Smooth muscle cell of the brain vasculature (primary cell): ENCODE results near the gene AFDN.

ENCODE experiments used
- DNase-seq: peaks from one replicate; pipeline ENCODE4 v3.0.0-alpha.2; 2012; ENCODE audit warnings: low read depth, low spot score

The AFDN gene

DNA sequence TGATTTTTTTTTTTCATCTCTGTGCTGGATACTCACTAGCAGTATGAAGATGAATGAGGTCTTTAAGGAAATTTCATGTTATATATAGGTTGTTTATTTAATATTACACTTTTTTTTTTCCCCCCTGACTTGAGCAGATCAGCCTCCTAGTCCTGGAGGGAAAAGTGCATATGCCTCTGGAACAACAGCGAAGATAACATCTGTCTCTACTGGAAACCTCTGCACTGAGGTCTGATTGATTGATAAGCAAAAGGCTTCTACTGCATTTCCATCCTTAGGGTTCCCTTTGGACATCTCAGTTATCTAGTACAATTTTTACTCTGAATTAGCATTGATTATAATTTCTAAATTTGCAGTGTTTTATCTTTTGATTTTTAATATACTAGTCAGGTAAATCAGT, 121.0 kb downstream of the AFDN start:
- no peak for DNase-seq

DNA sequence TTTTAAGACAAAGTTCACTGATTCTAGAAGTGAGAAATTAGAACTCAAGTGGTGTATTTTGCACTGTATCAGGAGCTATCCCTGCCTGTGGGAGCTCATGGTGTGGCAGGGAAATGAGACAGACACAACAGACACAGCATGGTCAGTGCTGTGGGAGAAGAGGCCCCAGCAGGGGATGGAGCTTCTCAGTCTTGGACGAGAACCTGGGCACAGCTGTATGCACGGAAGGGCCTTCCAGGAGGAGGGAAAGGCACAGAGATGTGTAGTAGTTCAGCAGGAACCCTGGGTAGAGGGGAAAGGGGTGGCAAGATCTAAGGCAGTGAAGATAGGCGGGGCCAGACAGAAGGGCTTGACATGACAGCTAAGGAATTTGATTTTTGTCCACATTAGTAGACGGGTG, 122.0 kb downstream of the AFDN start:
- peak; percentile 32 for DNase-seq

DNA sequence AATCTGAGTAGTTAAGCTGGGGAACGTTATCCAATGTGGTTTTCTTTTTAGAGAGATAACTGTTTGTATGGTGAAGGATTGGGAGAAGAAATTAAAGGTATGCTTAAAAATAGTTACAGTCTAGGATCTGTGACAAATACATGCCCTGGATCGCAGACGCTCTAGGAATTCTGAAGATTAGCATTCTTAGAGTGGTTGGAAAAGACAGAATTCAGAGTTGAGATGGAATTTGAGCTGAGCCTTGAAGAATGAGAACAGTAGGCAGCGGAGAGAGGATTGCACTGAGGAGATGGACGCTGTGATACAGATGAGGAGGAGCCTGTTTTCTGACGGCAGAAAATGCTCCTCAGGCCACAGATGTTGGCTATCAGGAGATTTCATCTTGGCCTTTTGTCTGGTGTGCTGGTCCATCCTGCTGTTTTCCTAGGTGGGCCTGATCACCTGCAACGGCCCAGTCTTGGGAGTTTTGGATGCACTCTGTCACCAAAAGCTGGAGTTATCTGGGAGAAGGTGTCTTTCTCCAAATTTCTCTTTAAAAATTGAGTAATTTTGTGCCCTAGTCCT, 122.5 kb downstream of the AFDN start:
- no peak for DNase-seq

DNA sequence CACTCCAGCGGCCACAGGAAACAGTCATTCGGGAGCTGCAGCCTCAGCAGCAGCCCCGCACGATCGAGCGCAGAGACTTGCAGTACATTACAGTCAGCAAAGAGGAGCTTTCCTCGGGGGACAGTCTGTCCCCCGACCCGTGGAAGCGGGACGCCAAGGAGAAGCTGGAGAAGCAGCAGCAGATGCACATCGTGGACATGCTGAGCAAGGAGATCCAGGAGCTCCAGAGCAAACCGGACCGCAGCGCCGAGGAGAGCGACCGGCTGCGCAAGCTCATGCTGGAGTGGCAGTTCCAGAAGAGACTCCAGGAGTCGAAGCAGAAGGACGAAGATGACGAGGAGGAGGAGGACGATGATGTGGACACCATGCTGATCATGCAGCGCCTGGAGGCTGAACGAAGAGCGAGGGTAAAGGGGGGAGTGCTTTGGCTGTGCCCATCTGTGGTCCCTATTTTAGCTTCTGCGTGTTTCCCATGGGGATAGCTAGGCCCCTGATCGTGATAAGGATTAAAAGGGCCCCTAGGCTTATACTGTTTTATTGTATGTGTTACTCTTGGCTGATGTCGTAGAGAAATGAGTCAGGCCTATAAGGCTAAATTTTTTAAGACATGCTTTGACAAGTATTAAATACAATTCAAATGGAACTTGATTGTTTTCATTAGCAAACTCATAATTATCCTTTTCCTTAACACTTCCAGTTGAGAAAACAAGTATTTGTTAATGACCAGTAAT, 125.2 kb downstream of the AFDN start:
- DNase-seq, result no peak

DNA sequence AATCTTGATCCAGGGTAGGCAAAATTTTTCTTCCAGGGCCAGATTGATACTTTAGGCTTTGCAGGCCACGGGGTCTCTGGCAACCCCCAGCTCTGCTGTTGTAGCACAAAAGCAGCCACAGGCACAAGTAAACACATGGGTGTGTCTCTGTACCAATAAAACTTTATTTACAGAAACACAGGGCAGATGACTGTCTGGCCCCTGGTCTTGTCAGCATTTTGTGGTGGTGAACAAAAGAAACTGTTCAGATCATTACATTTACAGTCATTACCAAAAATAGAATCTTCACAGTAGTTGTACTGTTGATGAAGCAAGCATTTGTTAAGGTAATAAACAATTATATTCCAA, 125.8 kb downstream of the AFDN start:
- DNase-seq, result no peak

DNA sequence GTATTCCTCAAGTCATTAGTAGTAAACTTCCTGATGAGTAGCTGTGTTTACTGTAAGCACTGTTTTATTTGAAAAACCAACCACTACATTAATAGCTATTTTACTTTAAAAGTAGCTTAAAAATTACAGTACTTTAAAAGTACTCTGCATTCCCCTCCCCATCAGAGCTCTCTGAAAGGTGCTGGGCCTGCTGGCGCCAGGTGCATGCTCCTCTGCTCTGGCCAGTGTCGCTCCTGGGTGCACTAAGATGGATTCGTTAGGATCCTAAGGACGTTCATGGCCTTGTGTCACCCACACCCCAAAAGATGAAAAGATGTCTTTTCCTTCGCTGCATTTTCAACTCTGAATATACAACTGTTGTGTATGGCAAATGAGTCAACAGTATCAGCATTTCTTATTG, 126.8 kb downstream of the AFDN start:
- no peak for DNase-seq

DNA sequence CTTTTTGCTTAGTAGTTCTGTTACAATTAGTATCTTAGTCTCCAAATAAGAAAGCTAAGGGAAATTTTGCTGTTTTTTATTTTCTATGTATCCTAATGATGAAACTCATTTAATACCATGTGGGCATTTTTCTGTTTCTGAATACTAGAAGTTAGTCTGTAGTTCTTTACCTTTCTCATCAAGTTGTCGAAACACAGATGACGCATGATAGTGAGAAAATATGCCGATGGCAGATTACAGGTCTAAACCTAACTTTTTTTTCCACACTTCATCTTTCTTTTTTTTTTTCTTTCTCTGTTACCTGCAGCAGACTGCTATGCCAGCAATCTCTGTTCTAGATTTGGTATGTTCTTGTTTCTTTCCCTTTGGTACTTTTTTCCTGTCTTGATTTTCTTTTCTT, 127.4 kb downstream of the AFDN start:
- DNase-seq, result no peak

DNA sequence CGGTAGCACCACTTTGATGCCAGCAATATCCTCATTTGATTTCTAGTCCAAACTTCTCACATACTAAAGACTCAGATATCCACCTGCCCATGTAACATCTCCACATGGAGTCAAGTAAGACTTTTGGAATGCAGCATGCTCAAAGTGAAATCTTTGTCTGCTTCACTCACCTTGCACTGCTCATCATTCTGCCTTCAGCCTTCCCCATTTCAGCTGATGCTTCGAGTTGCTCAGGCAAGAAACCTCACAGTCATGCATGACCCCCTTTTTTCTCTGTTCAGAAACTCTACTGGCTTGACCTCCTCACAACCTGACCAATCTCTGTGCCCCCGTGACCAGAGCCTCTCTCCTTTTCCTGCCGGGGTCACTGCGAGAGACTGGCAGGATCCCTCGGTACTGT, 129.8 kb downstream of the AFDN start:
- DNase-seq, result no peak

DNA sequence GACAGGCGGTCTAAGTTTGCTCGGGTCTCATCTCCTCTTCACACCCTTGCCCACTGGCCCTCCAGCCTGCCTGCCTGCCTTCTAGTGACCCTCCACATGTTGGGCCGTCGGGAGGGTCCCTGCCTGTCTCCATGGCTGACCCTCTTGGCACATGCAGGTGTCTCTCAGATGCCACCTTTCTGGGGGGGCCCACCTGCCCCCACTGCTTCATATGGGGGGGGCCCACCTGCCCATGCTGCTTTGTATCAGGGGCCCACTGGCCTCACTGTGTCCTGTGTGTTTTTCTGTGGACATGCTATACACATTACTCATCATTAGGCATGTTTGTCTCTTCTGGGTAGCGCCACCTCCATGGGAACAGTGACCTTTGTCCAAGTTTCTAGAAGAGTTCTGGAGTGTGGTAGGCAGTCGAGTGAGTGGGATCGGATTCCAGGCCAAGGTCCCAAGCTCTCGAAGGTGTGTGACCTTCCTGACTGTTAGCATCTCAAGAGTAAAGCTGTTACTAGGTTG, 130.3 kb downstream of the AFDN start:
- no peak for DNase-seq

DNA sequence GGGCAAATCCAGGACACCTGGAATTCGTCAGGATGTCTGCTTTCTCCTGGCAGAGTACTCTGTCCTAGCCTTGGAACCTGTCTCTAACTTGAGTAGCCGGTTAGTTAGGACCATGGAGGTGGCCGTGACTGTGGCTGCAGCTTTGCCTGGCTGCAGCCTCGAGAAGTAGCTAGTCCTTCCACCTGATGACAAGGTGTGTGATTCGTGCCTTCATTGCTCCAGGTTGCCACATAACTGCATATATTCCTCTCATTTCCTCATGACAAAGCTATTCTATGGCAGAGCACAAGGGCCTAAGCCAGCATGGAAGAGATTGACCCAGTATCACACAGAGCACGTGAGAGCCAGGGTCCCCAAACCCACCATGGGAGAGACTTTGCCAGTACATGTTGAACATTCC, 130.9 kb downstream of the AFDN start:
- no peak for DNase-seq

DNA sequence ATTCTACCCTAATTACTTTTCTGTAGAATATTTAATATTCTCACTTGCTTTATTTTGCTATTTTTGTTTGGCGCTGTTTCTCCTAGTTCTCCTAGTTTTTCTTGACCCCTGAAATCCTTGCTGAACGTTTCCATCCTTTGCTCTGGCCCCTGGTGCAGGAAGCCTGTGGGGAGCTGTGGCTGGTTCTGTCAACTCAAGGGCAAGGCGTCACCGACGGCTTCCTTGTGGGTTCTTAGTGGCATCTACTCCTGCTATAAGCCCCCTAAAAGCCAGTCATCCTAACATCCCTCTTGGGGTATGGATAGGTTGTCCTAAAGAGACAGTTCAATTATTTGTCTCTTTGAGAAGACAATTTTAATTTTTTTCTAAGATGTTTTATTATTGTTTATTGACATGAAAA, 133.9 kb downstream of the AFDN start:
- DNase-seq, result no peak

DNA sequence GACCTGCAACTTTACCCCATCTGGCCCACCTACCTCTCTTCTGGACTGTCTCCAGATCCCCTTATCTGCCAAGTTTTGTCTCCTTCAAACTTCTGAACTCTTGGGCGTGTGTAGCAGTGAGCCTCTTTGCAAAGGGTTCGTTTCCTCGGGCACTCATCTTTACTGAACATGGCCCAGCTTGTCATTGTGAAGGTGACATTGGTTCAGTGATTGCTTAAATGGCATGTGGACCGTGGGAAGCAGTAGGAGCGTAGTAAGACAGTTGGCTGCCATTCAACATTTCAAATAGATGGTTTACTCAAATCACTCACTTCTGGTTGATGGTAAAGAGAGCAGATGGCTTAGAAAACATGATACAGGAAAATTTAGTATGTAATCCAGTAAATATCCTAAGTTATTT, 136.0 kb downstream of the AFDN start:
- DNase-seq, result no peak

DNA sequence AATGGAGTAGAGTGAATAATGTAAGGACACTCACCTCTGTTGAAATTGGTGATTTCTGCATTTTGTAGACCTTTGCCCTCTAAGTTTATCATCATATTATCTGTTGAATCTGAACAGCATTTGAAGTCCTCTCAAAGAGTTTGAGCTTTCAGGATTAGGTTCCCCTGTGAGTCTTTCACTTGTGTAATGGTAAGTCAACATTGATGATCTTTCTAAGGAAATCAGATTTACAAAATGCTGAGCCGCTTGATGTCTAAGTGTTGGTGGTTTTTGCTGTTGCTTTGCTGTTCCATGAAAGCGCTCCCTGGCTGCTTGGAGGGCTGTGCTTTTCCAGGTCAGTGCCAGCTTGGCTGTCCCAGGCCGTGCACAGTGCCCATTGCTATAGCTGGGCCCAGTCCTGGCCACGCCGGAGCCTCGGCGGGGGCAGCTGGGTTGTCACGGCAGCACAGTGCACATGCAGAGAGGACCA, 136.9 kb downstream of the AFDN start:
- no peak for DNase-seq

DNA sequence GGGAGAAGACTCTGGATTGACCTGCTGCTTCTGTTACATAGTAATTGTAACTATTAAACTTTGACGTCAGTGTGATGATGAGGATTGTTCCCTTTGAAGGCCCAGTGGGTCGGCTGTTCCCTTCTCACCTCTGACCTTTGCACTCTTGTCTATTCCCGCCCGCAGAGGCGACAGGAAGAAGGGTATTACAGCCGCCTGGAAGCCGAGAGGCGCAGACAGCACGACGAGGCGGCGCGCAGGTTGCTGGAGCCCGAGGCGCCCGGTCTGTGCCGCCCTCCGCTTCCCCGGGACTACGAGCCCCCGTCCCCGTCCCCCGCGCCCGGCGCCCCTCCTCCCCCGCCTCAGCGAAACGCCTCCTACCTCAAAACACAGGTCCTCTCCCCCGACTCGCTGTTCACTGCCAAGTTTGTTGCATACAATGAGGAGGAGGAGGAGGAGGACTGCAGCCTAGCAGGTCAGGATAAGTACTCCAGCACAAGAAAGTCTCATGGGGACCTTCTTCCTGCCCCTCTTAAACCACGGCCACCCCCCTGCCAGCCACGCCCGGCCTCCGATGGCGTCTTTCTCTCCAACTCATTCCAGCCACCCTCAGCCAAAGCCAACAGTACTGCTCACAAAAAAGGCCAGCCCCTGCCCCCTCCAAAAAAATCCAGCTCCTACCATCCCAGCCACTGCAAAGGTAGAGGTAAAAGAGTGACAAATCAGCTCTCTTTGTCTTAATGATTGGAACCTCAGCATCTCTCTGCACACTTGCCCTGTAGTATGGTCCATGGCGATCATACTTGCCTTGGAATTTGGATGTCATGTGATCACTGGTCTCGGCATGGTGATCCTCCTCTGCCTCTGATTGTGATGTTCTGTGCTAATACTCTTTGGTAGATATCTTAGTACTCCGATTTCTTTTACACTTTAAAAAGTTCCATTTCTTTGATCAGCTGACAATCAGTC, 139.2 kb downstream of the AFDN start:
- DNase-seq, result no peak

DNA sequence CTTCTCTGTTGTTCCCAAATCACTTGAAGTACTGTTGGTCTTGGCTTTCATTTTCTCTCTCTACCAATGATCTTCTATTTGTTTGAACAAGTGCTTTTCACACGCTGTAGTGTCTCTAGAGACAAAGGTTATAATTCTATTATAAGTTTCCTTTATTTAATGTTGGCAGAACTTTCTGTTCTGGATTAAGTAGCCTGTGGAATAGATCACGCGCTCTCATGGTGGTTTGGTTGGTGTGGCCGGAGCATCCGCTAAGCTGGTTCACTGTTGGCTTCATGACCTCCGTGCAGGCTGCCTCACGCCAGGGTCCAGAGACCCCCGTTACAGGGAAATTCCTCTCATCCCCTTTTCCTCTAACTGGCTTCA, 139.8 kb downstream of the AFDN start:
- no peak for DNase-seq

DNA sequence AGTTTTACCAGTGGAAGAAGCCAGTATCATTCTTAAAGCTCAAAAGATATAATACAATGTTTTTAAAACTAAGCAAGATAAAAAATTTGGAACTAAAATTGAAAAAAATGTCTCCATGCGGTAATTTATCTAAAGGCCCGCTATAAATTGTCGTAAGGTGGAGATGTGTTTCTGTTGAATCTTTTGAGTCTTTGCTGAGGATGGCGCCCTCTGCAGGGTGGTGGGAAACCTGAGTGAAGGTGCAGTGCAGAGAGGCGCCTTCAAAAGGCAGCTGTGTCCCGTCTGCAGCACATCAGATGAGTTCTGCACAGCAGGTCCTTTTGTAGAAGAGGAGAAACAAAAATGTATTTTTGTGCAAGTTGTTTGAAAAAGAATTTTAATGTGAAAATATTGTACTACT, 141.4 kb downstream of the AFDN start:
- DNase-seq, result no peak

DNA sequence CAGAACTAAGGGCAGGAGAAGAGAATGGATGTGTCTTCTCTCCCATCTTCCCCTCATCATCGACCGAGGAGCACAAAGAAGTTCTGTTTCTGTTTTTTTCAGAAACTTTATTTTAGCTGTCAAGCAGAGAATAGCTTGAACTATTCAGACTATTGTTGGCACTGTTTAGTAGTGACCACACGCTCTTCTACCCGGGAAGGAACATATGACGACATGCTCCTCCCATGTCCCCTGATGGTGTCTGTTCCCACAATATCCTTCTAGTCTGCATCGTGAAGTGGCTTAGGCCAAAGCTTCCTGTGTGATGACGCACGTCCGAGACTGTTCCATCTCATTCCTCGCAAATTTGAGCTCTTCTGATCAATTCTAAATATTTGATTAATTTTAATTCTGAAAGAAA, 143.5 kb downstream of the AFDN start:
- no peak for DNase-seq

DNA sequence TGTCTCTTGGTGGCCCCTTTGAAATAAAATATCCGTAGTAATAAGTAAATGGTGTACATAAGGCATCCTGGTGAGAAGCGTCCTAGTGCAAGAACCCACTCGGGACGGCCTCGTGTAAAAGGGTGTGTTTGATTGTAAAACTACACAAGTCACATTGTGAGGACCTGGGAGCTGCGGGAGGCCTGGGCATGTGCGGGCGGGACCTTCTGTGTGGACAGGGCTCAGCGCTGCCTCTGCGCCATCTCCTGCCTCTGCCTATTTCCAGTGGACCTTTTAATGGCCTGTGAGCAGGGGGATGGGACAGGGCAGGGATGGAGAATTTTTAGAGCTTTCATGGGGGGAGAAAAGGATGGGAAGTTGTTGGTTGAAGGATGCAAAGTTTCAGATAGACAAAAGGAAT, 145.5 kb downstream of the AFDN start:
- no peak for DNase-seq

DNA sequence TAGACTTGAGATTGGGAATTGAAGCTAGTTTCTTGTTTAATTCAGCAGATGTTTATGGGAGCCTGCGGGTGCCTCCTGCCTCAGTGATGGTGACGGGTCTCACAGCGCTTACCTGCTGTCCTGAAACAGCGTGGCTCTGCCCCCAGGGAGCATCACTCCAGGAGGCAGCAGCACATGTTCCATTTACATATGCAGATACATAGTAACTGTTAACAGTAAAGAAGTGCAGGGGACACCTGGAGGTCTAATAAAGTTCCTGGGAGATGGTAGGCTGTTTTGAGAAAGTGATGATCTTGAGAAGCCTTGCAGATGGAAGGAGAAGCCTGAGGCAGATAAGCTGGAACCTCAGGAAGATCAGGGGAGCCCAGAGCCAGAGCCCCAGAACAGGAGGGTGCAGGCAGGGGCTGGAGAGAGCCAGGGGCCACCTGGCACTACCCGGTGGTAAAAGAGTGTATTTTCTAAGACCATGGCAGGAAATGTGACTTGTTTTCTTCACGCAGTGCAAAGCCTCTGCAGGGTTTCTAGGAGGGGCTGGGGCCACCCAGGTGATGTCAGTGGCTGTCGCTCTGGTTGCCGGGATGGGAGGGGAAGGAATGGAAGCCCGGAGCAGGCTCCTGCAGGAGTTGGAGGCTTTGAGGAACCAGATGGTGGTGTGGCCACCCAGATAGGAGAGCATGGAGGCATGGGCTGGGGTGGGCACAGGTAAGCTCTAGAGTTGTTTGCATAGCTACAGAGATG, 146.6 kb downstream of the AFDN start:
- DNase-seq, result no peak

DNA sequence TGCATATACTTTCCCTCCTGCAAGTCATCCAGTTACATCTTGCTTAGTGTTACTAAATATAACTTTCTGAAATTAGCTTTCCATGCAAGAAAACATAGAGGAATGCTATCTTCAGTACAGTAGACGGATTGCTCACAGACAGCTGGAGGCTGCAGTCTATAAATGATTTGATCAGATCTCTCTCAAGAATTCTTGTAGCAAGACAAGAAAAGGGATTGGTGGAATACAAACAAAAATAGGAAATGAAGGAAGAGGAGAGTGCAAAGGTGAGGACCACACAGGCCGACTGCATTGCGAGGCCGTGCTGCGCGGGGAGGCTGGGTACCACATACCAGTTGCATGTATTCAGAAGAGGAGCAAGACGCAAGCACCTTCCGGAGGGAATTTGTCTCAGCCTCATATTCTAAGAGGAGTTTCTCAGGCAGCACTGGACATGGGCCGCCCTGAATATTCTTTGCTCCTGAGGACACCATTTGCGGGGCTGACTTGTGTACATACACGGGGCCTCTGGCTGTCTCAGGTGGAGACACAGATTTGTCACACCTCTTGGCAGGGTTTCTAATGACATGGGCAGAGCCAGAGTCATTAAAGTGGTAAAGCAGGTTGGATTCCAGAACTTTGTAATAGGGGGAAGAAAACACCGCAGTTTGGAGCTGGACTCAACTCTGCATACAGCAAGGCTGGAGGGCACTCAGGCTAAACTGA, 148.1 kb downstream of the AFDN start:
- DNase-seq, result peak; percentile 10

DNA sequence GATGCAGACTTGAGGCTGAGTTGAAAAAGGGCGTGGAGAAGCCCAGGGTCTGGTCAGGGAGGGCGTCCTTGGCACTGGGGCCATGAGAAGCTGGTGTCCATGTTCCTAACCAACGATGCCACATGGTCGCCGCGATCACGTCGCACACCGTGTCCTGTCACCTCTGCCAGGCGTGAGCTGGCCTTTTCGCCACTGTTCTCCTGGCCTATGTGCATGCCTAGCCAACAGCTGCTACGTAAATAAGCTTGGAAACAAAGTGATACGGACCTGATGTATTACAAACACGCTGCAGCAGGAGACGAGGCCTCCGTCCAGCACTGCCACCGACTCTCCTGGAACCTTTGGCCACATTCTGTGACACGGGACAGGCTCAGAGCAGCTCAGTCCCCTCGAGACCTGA, 148.7 kb downstream of the AFDN start:
- DNase-seq, result no peak
